HepG2 (cell line): ENCODE measurements around the gene INO80B. TPM values are rescaled to one million over a fixed set of nuclear protein-coding genes. Genes with fewer than 3 reads are reported as not detected.

Experiments used
- ARID2 ChIP-seq: sonication (generic); formaldehyde crosslinking; IDR thresholded peaks from 2 replicates; pipeline ENCODE4 v1.8.1; 2022; ENCODE audit warnings: mild to moderate bottlenecking, missing genetic modification reagents, borderline replicate concordance
- BRCA1 ChIP-seq: sonication (generic); formaldehyde crosslinking; IDR thresholded peaks from 2 replicates; pipeline ENCODE4 v1.4.0; 2020; ENCODE audit warnings: missing genetic modification reagents
- FOXA1 ChIP-seq, 2 experiments: fragments of 450-650 bp in 1 of 2; sonication (generic) in 1 of 2; formaldehyde crosslinking in 1 of 2; IDR thresholded peaks; 2 replicates each; pipeline versions ENCODE4 v1.4.0 to v1.6.1; 2016 to 2020; ENCODE audit warnings: missing genetic modification reagents in 1 of 2
- GATAD2A ChIP-seq: IDR thresholded peaks from 2 replicates; pipeline ENCODE4 v1.6.1; 2016
- KAT8 ChIP-seq: IDR thresholded peaks from 2 replicates; pipeline ENCODE4 v1.6.1; 2016; ENCODE audit warnings: missing genetic modification reagents, missing compliant biosample characterization
- KDM1A ChIP-seq: IDR thresholded peaks from 2 replicates; pipeline ENCODE4 v1.6.1; 2016; ENCODE audit warnings: missing compliant biosample characterization
- KDM5B ChIP-seq: sonication (generic); formaldehyde crosslinking; IDR thresholded peaks from 2 replicates; pipeline ENCODE4 v1.4.0; 2020; ENCODE audit warnings: missing genetic modification reagents, mild to moderate bottlenecking, borderline replicate concordance
- KLF11 ChIP-seq: IDR thresholded peaks from 2 replicates; pipeline ENCODE4 v1.6.1; 2016; ENCODE audit warnings: missing compliant biosample characterization
- MEIS1 ChIP-seq: sonication (generic); formaldehyde crosslinking; IDR thresholded peaks from 2 replicates; pipeline ENCODE4 v1.9.0; 2021; ENCODE audit warnings: mild to moderate bottlenecking, missing genetic modification reagents, moderate library complexity, borderline replicate concordance
- MLLT10 ChIP-seq: sonication (generic); formaldehyde crosslinking; IDR thresholded peaks from 2 replicates; pipeline ENCODE4 v1.4.0; 2020; ENCODE audit warnings: missing genetic modification reagents
- NFKB2 ChIP-seq: sonication (generic); formaldehyde crosslinking; IDR thresholded peaks from 2 replicates; pipeline ENCODE4 v1.4.0; 2020; ENCODE audit warnings: missing genetic modification reagents, borderline replicate concordance
- PCBP2 ChIP-seq: fragments of 200-400 bp; formaldehyde crosslinking; optimal IDR thresholded peaks from 2 replicates; pipeline ENCODE3; 2018; ENCODE audit warnings: low read length, low read depth; ENCODE audit not compliant: poor library complexity, severe bottlenecking
- RBAK ChIP-seq: sonication (generic); formaldehyde crosslinking; IDR thresholded peaks from 2 replicates; pipeline ENCODE4 v1.5.1; 2020; ENCODE audit warnings: mild to moderate bottlenecking, missing genetic modification reagents
- SMARCC2 ChIP-seq: fragments of 450-650 bp; IDR thresholded peaks from 2 replicates; pipeline ENCODE4 v1.6.1; 2017; ENCODE audit warnings: antibody characterized with exemption, mild to moderate bottlenecking
- SPEN ChIP-seq: sonication (generic); formaldehyde crosslinking; IDR thresholded peaks from 2 replicates; pipeline ENCODE4 v1.5.1; 2020; ENCODE audit warnings: low read depth, mild to moderate bottlenecking, missing genetic modification reagents
- SSRP1 ChIP-seq: IDR thresholded peaks from 2 replicates; pipeline ENCODE4 v1.6.1; 2016; ENCODE audit warnings: control low read depth
- TCF7 ChIP-seq: sonication (generic); IDR thresholded peaks from 2 replicates; pipeline ENCODE4 v1.6.1; 2016; ENCODE audit warnings: antibody characterized with exemption, low read depth
- ZBTB21 ChIP-seq: sonication (generic); formaldehyde crosslinking; IDR thresholded peaks from 2 replicates; pipeline ENCODE4 v1.4.0; 2020; ENCODE audit warnings: missing genetic modification reagents
- ZNF207 ChIP-seq: fragments of 450-650 bp; IDR thresholded peaks from 2 replicates; pipeline ENCODE4 v1.6.1; 2016; ENCODE audit warnings: antibody characterized with exemption, borderline replicate concordance
- ZNF235 ChIP-seq: sonication (generic); formaldehyde crosslinking; IDR thresholded peaks from 2 replicates; pipeline ENCODE4 v1.8.1; 2023; ENCODE audit warnings: mild to moderate bottlenecking, missing genetic modification reagents, borderline replicate concordance
- ZNF274 ChIP-seq: sonication (generic); formaldehyde crosslinking; IDR thresholded peaks from 2 replicates; pipeline ENCODE4 v1.5.1; 2020; ENCODE audit warnings: mild to moderate bottlenecking, missing genetic modification reagents
- ZNF432 ChIP-seq: sonication (generic); formaldehyde crosslinking; IDR thresholded peaks from 2 replicates; pipeline ENCODE4 v1.5.0; 2020; ENCODE audit warnings: missing genetic modification reagents, mild to moderate bottlenecking, borderline replicate concordance
- ZNF629 ChIP-seq: sonication (generic); formaldehyde crosslinking; conservative IDR thresholded peaks from 2 replicates; pipeline ENCODE4 v1.5.0; 2020; ENCODE audit warnings: missing genetic modification reagents
- ZNF775 ChIP-seq: sonication (generic); formaldehyde crosslinking; IDR thresholded peaks from 2 replicates; pipeline ENCODE4 v1.4.0; 2020; ENCODE audit warnings: missing genetic modification reagents, mild to moderate bottlenecking, moderate library complexity, borderline replicate concordance
- ZNF792 ChIP-seq: IDR thresholded peaks from 2 replicates; pipeline ENCODE4 v1.6.1; 2016
- ZSCAN31 ChIP-seq: sonication (generic); formaldehyde crosslinking; IDR thresholded peaks from 2 replicates; pipeline ENCODE4 v1.5.0; 2020; ENCODE audit warnings: low read depth, mild to moderate bottlenecking, missing genetic modification reagents
- polyA plus RNA-seq, 8 experiments: library from polyadenylated mRNA; depleted of rRNA in 3 of 8; stranded (reverse) in 7 of 8; unstranded in 1 of 8; fragments of >200 nt; fragmentation: Illumina TruSeq in 4 of 8; extraction: Trizol in 4 of 8; gene quantifications; 2 replicates each; pipeline versions ENCODE4 v1.2.1 to v1.2.3, GENCODE V29; 2011 to 2016; ENCODE audit warnings: low read depth in 4 of 8, missing spikeins in 1 of 8, mixed read lengths in 1 of 8; ENCODE audit not compliant: insufficient read depth in 1 of 8
- total RNA-seq, 5 experiments: library from RNA; depleted of rRNA; stranded (reverse); fragments of >200 nt; fragmentation: Illumina TruSeq; extraction: Trizol; gene quantifications; 2 replicates each; pipeline ENCODE4 v1.2.3, GENCODE V29; 2016; ENCODE audit warnings: low read depth in 1 of 5
- TF ChIP-seq, protein P1 (sequence below), 2 experiments: fragments of 450-650 bp in 1 of 2; sonication (generic) in 1 of 2; formaldehyde crosslinking; IDR thresholded peaks; 2 replicates each; pipeline versions ENCODE4 v1.5.0 to v1.8.0; 2020 to 2022; ENCODE audit warnings: mild to moderate bottlenecking in 1 of 2, missing genetic modification reagents in 1 of 2
- TF ChIP-seq, protein P2 (sequence below): IDR thresholded peaks from 2 replicates; pipeline ENCODE4 v1.6.1; 2016; ENCODE audit warnings: mild to moderate bottlenecking
- TF ChIP-seq, protein P3 (sequence below): sonication (generic); formaldehyde crosslinking; IDR thresholded peaks from 2 replicates; pipeline ENCODE4 v1.4.0; 2020; ENCODE audit warnings: mild to moderate bottlenecking, low read depth, missing genetic modification reagents

INO80B gene
- total and polyA plus RNA-seq, 2 of the 13 experiments (the other 11 are each of a cell fraction or from before 2014, with no cell fraction given) = 6.2 to 14.5 TPM

DNA sequence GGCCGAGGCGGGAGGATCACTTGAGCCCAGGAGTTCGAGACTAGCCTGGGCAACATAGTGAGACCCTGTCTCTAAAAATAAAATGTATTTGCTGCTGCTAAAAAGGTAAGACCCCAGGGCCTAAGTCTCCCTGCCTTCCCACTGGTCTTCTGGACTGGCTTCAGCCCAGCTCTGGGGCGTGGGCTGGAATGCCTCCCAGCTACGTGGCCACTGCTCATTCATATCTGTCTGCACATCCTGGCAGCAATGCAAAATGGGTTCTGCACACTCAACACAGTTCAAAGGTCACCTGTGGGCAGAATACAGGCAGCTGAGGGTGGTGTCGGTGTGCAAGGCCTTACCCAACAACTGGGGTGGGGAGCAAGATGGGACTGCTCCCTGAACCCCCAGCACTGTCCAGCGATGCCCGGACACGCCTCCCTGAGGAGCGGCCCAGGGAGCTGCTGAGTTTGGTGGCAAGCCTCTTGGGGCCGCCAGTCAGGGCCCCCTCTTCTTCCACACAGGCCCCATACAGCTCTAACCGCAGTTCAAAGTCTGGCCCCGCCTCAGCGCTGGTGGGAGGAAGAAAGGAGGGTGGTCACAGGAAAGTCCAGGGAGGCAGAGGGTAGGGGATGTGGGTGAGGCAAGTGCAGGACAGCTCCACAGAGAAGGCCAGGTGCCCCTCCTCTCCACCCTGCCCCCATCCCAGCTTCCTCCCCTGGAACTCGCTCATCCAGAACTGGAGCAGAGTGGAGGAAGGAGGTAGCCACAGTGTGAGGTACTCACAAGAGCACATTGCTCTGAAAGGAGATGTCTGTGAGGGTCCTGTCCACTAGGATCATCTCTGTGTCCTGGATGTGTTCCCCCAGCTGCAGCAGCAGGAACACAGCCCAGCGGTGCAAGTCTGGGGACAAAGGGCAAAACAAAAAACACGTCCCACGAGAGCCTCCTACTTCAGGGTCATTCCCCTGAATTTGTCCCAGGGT is 25.1 kb upstream of the INO80B start (continued):
- 0 out of 2 replicates have a peak, but pooled peaks have one; percentile 42 for TF ChIP-seq MEIS1 (CRISPR knock-in tag)
- no peak for TF ChIP-seq FOXA1 (IDR thresholded peaks at IDR 0.05)
- TF ChIP-seq FOXA1 (CRISPR knock-in tag; IDR thresholded peaks at IDR 0.05) = no peak
- TF ChIP-seq BRCA1 (CRISPR knock-in tag) = no peak
- TF ChIP-seq SPEN = 0 out of 2 replicates have a peak, but pooled peaks have one; percentile 65
- TF ChIP-seq SSRP1 (CRISPR knock-in tag) = no peak
- TF ChIP-seq, protein P1, sequence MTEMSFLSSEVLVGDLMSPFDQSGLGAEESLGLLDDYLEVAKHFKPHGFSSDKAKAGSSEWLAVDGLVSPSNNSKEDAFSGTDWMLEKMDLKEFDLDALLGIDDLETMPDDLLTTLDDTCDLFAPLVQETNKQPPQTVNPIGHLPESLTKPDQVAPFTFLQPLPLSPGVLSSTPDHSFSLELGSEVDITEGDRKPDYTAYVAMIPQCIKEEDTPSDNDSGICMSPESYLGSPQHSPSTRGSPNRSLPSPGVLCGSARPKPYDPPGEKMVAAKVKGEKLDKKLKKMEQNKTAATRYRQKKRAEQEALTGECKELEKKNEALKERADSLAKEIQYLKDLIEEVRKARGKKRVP (CRISPR knock-in tag; IDR thresholded peaks at IDR 0.05) = peak; percentile 33 to 51; a peak in 2 of 4 replicates
- TF ChIP-seq KDM1A = 0 out of 2 replicates have a peak, but pooled peaks have one; percentile 31
- peak; percentile 80 for TF ChIP-seq PCBP2
- TF ChIP-seq, protein P2, sequence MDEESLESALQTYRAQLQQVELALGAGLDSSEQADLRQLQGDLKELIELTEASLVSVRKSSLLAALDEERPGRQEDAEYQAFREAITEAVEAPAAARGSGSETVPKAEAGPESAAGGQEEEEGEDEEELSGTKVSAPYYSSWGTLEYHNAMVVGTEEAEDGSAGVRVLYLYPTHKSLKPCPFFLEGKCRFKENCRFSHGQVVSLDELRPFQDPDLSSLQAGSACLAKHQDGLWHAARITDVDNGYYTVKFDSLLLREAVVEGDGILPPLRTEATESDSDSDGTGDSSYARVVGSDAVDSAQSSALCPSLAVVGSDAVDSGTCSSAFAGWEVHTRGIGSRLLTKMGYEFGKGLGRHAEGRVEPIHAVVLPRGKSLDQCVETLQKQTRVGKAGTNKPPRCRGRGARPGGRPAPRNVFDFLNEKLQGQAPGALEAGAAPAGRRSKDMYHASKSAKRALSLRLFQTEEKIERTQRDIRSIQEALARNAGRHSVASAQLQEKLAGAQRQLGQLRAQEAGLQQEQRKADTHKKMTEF (CRISPR knock-in tag) = peak; percentile 76
- TF ChIP-seq ZNF274 (CRISPR knock-in tag) = 0 out of 2 replicates have a peak, but pooled peaks have one; percentile 25
- no peak for TF ChIP-seq ZNF207
- TF ChIP-seq, protein P3, sequence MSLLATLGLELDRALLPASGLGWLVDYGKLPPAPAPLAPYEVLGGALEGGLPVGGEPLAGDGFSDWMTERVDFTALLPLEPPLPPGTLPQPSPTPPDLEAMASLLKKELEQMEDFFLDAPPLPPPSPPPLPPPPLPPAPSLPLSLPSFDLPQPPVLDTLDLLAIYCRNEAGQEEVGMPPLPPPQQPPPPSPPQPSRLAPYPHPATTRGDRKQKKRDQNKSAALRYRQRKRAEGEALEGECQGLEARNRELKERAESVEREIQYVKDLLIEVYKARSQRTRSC (CRISPR knock-in tag) = peak; percentile 60; the same call in 1 of the 2 replicates
- 0 out of 2 replicates have a peak, but pooled peaks have one; percentile 54 for TF ChIP-seq ZNF775 (CRISPR knock-in tag)
- TF ChIP-seq KLF11 (CRISPR knock-in tag) = peak; percentile 67
- no peak for TF ChIP-seq SMARCC2
- TF ChIP-seq ZBTB21 = no peak
- peak; percentile 32; the same call in 1 of the 2 replicates for TF ChIP-seq TCF7
- TF ChIP-seq ZSCAN31 (CRISPR knock-in tag) = peak; percentile 89
- no peak for TF ChIP-seq ZNF432
- peak; percentile 71; the same call in 1 of the 2 replicates for TF ChIP-seq KDM5B (CRISPR knock-in tag)
- TF ChIP-seq ZNF792 (CRISPR knock-in tag) = peak; percentile 67; the same call in 1 of the 2 replicates
- peak; percentile 89 for TF ChIP-seq ZNF629 (CRISPR knock-in tag)
- peak; percentile 83 for TF ChIP-seq GATAD2A (CRISPR knock-in tag)
- no peak for TF ChIP-seq MLLT10
- TF ChIP-seq NFKB2 (CRISPR knock-in tag) = 0 out of 2 replicates have a peak, but pooled peaks have one; percentile 45
- peak; percentile 79; the same call in 1 of the 2 replicates for TF ChIP-seq RBAK (CRISPR knock-in tag)
- TF ChIP-seq ARID2 (CRISPR knock-in tag) = 0 out of 2 replicates have a peak, but pooled peaks have one; percentile 70
- no peak for TF ChIP-seq ZNF235 (CRISPR knock-in tag)
- TF ChIP-seq KAT8 (CRISPR knock-in tag) = peak; percentile 69
